Thyroid gland (tissue), 4 donors: ENCODE measurements around the gene CPA5.

Source experiments
- CTCF ChIP-seq, 6 experiments: fragments of 200-600 bp in 3 of 6; fragments of 450-650 bp in 3 of 6; sonication (generic) in 3 of 6; IDR thresholded peaks; one replicate each; pipeline ENCODE4 v1.5.1; 2016 to 2019; ENCODE audit warnings: antibody characterized with exemption in 6 of 6, mild to moderate bottlenecking in 2 of 6, inconsistent platforms in 1 of 6, moderate library complexity in 1 of 6
- POLR2A ChIP-seq, 2 donors: fragments of 450-650 bp; IDR thresholded peaks; one replicate each; pipeline ENCODE4 v1.6.1; 2017; ENCODE audit warnings: antibody characterized with exemption in 2 of 2, mild to moderate bottlenecking in 2 of 2, moderate library complexity in 1 of 2

GRCh38 chr7:130337410-130337971 is 7.1 kb upstream of the CPA5 start:
- TF ChIP-seq POLR2A (IDR thresholded peaks at IDR 0.05), result no peak
- TF ChIP-seq CTCF (IDR thresholded peaks at IDR 0.05), result no peak
